GM13977 (cell line): ENCODE results near the gene POT1.

Experiments
- DNase-seq: peaks from one replicate; pipeline ENCODE4 v3.0.0; 2012; ENCODE audit warnings: low spot score
- CTCF ChIP-seq: IDR thresholded peaks from 2 replicates; pipeline ENCODE4 v1.5.1; 2012; ENCODE audit warnings: mild to moderate bottlenecking, control low read depth; ENCODE audit not compliant: insufficient read depth; ENCODE audit errors: extremely low read depth, missing control alignments
- in situ Hi-C: fragments of 300-500 bp; cut with MboI; formaldehyde crosslinking; loops from one replicate; pipeline ENCODE4 v1.12.0; 2022; ENCODE audit warnings: low sequenced_read_pairs, low pct_unique_long_range_greater_than_20kb, mixed read lengths, inconsistent platforms; ENCODE audit not compliant: unreplicated experiment

The POT1 gene

GRCh38 chr7:124943472-124943871, 13.8 kb upstream of the POT1 start:
- TF ChIP-seq CTCF: no peak
- in situ Hi-C loops: no loop called here
- no peak for DNase-seq

GRCh38 chr7:124942399-124942798, 12.8 kb upstream of the POT1 start:
- no peak for DNase-seq
- no peak for TF ChIP-seq CTCF
- in situ Hi-C loops: no loop called here

GRCh38 chr7:124940306-124940705, 10.7 kb upstream of the POT1 start:
- in situ Hi-C loops: no loop called here
- no peak for TF ChIP-seq CTCF
- no peak for DNase-seq

GRCh38 chr7:124938128-124938527, 8.5 kb upstream of the POT1 start:
- no peak for DNase-seq
- no peak for TF ChIP-seq CTCF
- in situ Hi-C loops: no loop called here

- in situ Hi-C loops: no loop called here
- DNase-seq: no peak
- no peak for TF ChIP-seq CTCF
Measured at GRCh38 chr7:124937076-124937475, 7.5 kb upstream of the POT1 start.

GRCh38 chr7:124934841-124935240, 5.2 kb upstream of the POT1 start:
- DNase-seq: no peak
- TF ChIP-seq CTCF: no peak
- in situ Hi-C loops: no loop called here
